Kidney (tissue), 14 donors: Measurements from ENCODE around the gene BICC1. TPM values are rescaled to one million over a fixed set of nuclear protein-coding genes. Genes with fewer than 3 reads are reported as not detected.
A peak's percentile ranks its signal among the peaks of the same experiment; 100 is the strongest.

Source experiments
- DNase-seq, 5 donors: peaks; one replicate each; pipeline ENCODE4 v3.0.0-alpha.2; 2013 to 2020
- FAIRE-seq: peaks from 2 replicates; lab custom pipeline; 2012; peaks lifted over from hg19 to GRCh38; lab: Jason Lieb, UNC
- H3K27ac ChIP-seq, 2 donors: one replicate each; pipeline ENCODE4 v1.7.0; 2013; ENCODE audit warnings: low read depth in 2 of 2, low read length in 2 of 2, inconsistent platforms in 1 of 2
- H3K27me3 ChIP-seq: one replicate; pipeline ENCODE4 v1.7.1; 2013; ENCODE audit warnings: low read length, inconsistent platforms; ENCODE audit not compliant: control insufficient read depth, insufficient read depth
- H3K36me3 ChIP-seq, 3 donors: one replicate each; pipeline versions ENCODE4 v1.7.0 to v1.7.1; 2013; ENCODE audit warnings: low read length in 3 of 3, control low read depth in 1 of 3, inconsistent platforms in 1 of 3; ENCODE audit not compliant: insufficient read depth in 3 of 3, control insufficient read depth in 2 of 3
- H3K4me1 ChIP-seq, 3 donors: one replicate each; pipeline versions ENCODE4 v1.7.0 to v1.7.1; 2013; ENCODE audit warnings: low read length in 3 of 3, inconsistent platforms in 1 of 3, low read depth in 1 of 3; ENCODE audit not compliant: control insufficient read depth in 2 of 3, insufficient read depth in 2 of 3
- H3K4me3 ChIP-seq, 3 donors: one replicate each; pipeline versions ENCODE4 v1.7.0 to v1.8.1; 2013; ENCODE audit warnings: low read length in 3 of 3, control low read depth in 1 of 3, inconsistent platforms in 1 of 3
- H3K9ac ChIP-seq, 3 donors: one replicate each; pipeline versions ENCODE4 v1.7.0 to v1.7.1; 2013; ENCODE audit warnings: low read length in 3 of 3, control low read depth in 1 of 3, inconsistent platforms in 1 of 3
- H3K9me3 ChIP-seq, 3 donors: one replicate each; pipeline versions ENCODE4 v1.7.0 to v1.7.1; 2013; ENCODE audit warnings: low read length in 3 of 3, control low read depth in 1 of 3, inconsistent platforms in 1 of 3; ENCODE audit not compliant: control insufficient read depth in 2 of 3, insufficient read depth in 1 of 3
- intact Hi-C: fragments of 100-400 bp; cut with DNase I; formaldehyde crosslinking; loops from one replicate; pipeline ENCODE4 v1.11.1; 2022
- polyA plus RNA-seq: library from polyadenylated mRNA; stranded (reverse); fragments of 350-450 nt; fragmentation: Illumina TruSeq; extraction: RNeasy Lipid Tissue Mini Kit (QIAGEN cat#74804); gene quantifications from one replicate; pipeline ENCODE4 v1.2.3, GENCODE V29; 2014; ENCODE audit warnings: low read depth, low replicate concordance; ENCODE audit not compliant: insufficient read depth
- total RNA-seq: library from RNA; stranded (reverse); fragmentation: NEBNext Ultra II Directional; extraction: Animal tissue kit (Norgen Biotek cat#: 25700); gene quantifications from one replicate; pipeline ENCODE4 v1.2.1, GENCODE V29; 2021
- TF ChIP-seq, protein P1 (sequence below): IDR thresholded peaks from 3 replicates; pipeline ENCODE4 v1.5.1; 2012; ENCODE audit warnings: mild to moderate bottlenecking, moderate library complexity, borderline replicate concordance; ENCODE audit not compliant: insufficient read depth; ENCODE audit errors: extremely low read depth
- donor health status: control.
- donor health status: control.
- donor health status: control.
- donor health status: control.
- donor health status: control.
- donor health status: DM: yes; HTN: yes; CAD: no.
- donor health status: Normal renal cell carcinoma (clear cell type).

The BICC1 gene
- total and polyA plus RNA-seq, 2 donors from 2014 or later: 21.0 to 136 TPM

DNA sequence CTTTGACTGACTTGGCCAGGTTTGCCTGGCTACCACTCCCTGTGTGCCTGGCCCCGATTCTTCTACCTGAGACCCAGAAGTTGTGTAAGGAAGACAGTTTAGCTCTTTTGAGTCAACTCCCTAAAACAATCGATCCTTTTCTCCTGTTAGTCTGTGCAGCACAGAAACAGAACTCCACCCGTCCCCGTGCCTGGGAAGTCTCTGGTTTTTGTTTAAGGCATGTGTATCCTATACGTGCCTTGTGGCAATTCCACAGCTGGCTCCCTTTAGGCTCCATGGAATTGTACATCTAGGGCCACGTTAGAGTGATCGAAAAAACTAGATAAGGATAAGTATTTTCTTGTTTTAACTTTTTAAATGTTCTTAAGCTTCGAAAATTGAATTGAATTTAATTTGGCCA is 131.6 kb downstream of the BICC1 start:
- Histone ChIP-seq H3K9me3 (no peaks in the 10 kb centered on the region), H3K9ac (no peak overlapping the region), H3K36me3 (no peaks in the 10 kb centered on the region), H3K27ac (no peak overlapping the region), H3K4me1 (peaks cover 2 to 34% (median 3%) of the 10 kb centered on the region in 3 donors), H3K4me3 (no peak overlapping the region), H3K27me3 (no peaks in the 10 kb centered on the region)
- intact Hi-C loops: no loop called here
- DNase-seq (no peak), FAIRE-seq (no peak)
- TF ChIP-seq, protein P1, sequence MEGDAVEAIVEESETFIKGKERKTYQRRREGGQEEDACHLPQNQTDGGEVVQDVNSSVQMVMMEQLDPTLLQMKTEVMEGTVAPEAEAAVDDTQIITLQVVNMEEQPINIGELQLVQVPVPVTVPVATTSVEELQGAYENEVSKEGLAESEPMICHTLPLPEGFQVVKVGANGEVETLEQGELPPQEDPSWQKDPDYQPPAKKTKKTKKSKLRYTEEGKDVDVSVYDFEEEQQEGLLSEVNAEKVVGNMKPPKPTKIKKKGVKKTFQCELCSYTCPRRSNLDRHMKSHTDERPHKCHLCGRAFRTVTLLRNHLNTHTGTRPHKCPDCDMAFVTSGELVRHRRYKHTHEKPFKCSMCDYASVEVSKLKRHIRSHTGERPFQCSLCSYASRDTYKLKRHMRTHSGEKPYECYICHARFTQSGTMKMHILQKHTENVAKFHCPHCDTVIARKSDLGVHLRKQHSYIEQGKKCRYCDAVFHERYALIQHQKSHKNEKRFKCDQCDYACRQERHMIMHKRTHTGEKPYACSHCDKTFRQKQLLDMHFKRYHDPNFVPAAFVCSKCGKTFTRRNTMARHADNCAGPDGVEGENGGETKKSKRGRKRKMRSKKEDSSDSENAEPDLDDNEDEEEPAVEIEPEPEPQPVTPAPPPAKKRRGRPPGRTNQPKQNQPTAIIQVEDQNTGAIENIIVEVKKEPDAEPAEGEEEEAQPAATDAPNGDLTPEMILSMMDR: no peak

DNA sequence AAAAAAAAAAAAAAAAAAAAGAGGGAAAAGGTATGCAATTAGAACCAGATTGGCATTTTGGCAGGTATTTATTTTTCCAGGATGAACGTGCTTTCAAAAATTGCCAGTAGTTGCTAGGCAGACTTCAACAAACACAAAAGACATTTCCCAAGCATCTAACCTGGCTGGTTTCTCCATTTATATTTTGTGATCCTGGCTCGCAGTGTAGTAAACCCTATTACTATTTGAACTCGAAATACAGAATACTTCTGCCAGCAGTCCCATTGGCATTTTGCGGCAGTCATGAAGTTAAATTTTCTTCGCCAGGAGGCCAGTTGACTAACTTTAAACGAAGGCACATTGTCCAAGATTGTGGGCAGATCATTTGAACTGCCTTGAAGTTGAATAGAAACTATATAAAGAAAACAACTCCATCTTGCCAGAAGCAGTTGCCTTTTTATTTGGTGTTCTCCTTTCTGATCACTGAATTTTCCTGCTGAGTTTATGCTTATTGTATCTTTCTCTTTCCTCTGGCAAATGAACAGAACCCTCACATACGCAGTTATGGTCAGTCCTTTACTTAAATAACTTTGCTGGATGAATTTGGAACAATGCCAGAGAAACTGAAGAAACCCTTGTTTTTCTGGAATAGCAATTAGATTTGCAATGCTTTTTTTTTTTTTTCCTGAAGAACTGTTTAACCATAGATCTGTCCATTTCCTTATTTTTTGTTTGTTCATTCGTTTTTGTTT is 132.9 kb downstream of the BICC1 start:
- Histone ChIP-seq H3K27ac (peak overlapping the region in 1 of 2 donors; percentile 3), H3K4me1 (peaks cover 4 to 38% (median 5%) of the 10 kb centered on the region in 3 donors), H3K9me3 (no peaks in the 10 kb centered on the region), H3K4me3 (no peak overlapping the region), H3K36me3 (no peaks in the 10 kb centered on the region), H3K27me3 (no peaks in the 10 kb centered on the region), H3K9ac (no peak overlapping the region)
- FAIRE-seq: no peak
- peak in 1 of 5 donors; percentile 59 for DNase-seq
- TF ChIP-seq, protein P1: no peak
- intact Hi-C loops: no loop called here

DNA sequence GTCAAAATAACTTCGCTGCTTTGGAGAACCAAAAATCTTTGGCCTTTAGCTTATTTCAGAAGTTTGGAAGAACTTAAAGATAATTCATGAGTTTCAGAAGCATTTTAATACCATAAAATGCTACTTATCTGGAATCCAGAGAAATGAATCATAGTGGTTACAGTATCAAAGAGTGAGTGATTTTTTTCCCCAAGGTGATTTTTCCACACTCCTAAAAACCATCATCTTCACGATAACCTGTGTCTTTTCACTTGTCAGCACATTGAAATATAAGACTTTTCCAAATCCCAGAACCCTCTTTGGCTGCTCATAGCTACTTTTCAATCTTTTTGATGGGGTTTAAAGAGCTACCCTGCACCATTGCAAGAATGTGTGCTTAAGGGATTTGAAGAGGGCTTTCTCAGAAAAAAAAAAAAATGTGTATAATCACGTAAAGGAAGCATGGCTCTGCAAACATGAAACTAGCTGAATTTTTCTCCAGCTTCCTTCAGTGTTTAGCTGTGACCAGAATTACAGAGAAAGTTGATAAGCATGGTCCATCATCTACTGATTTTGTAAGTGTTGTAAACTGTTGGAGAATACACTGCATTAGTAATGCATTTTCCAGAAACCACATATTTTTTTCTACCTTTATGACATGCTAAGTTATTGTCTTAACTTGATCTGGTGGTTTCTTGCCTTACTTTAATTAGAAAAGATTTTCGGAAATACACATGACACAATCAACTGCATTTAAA is 134.9 kb downstream of the BICC1 start:
- H3K9ac ChIP-seq: no peak overlapping the region
- TF ChIP-seq, protein P1: no peak
- FAIRE-seq (no peak), DNase-seq (no peak)
- intact Hi-C loops: no loop called here
- H3K27ac ChIP-seq: no peak overlapping the region
- H3K36me3 ChIP-seq: no peaks in the 10 kb centered on the region
- peaks cover 2 to 31% (median 10%) of the 10 kb centered on the region in 3 donors for H3K4me1 ChIP-seq
- H3K9me3 ChIP-seq: no peaks in the 10 kb centered on the region
- no peak overlapping the region for H3K4me3 ChIP-seq
- H3K27me3 ChIP-seq: no peaks in the 10 kb centered on the region
